CD14-positive monocyte (primary cell): Measurements from ENCODE around the gene OS9. TPM values are rescaled to one million over a fixed set of nuclear protein-coding genes. Genes with fewer than 3 reads are reported as not detected.

Experiments used
- DNase-seq, 3 donors: peaks; one replicate each; pipeline ENCODE4 v3.0.0-alpha.2; 2011 to 2022
- H2AFZ ChIP-seq: 2 replicates; pipeline ENCODE4 v1.6.0; 2012; ENCODE audit warnings: mild to moderate bottlenecking, low read depth, low read length, inconsistent platforms; ENCODE audit not compliant: insufficient read depth, poor library complexity, severe bottlenecking
- H3K27ac ChIP-seq, 2 donors: 1 replicate in 1 of 2; 2 replicates in 1 of 2; pipeline ENCODE4 v1.5.1; 2012 to 2013; ENCODE audit warnings: low read length in 2 of 2, control low read depth in 1 of 2, inconsistent platforms in 1 of 2, low read depth in 1 of 2, mild to moderate bottlenecking in 1 of 2
- H3K27me3 ChIP-seq, 2 donors: one replicate each; pipeline versions ENCODE4 v1.6.0 to v1.6.1; 2011 to 2013; ENCODE audit warnings: low read length in 2 of 2; ENCODE audit not compliant: control insufficient read depth in 2 of 2, insufficient read depth in 2 of 2
- H3K36me3 ChIP-seq, 2 donors: replicated peaks in 1 of 2; 1 replicate in 1 of 2; 2 replicates in 1 of 2; pipeline versions ENCODE4 v1.5.1 to v1.6.1; 2012 to 2013; ENCODE audit warnings: low read length in 2 of 2, control low read depth in 1 of 2, inconsistent platforms in 1 of 2, mild to moderate bottlenecking in 1 of 2; ENCODE audit not compliant: insufficient read depth in 2 of 2, control insufficient read depth in 1 of 2
- H3K4me1 ChIP-seq, 2 donors: 1 replicate in 1 of 2; 2 replicates in 1 of 2; pipeline versions ENCODE4 v1.5.1 to v1.6.1; 2012 to 2013; ENCODE audit warnings: low read length in 2 of 2, control low read depth in 1 of 2, inconsistent platforms in 1 of 2, mild to moderate bottlenecking in 1 of 2, moderate library complexity in 1 of 2; ENCODE audit not compliant: insufficient read depth in 2 of 2, control insufficient read depth in 1 of 2
- H3K4me2 ChIP-seq: replicated peaks from 2 replicates; pipeline ENCODE3; 2012; ENCODE audit warnings: low read length, moderate library complexity, mild to moderate bottlenecking; ENCODE audit not compliant: poor library complexity, severe bottlenecking; ENCODE audit errors: extremely low read depth
- H3K4me3 ChIP-seq, 3 experiments: fragments of 200-600 bp in 1 of 3; sonication (generic) in 1 of 3; replicated peaks in 1 of 3; 1 replicate in 2 of 3; 2 replicates in 1 of 3; pipeline ENCODE4 v1.5.1; 2011 to 2013; ENCODE audit warnings: low read length in 3 of 3, mild to moderate bottlenecking in 3 of 3, control low read depth in 2 of 3, low read depth in 2 of 3, inconsistent platforms in 1 of 3, moderate library complexity in 1 of 3
- H3K79me2 ChIP-seq: 2 replicates; pipeline ENCODE4 v1.6.0; 2012; ENCODE audit warnings: mild to moderate bottlenecking, control low read depth, inconsistent platforms, low read length, moderate library complexity; ENCODE audit not compliant: insufficient read depth
- H3K9ac ChIP-seq: 2 replicates; pipeline ENCODE4 v1.6.0; 2017; ENCODE audit warnings: low read length, mild to moderate bottlenecking; ENCODE audit not compliant: insufficient read depth, poor library complexity, severe bottlenecking
- H3K9me3 ChIP-seq, 2 donors: replicated peaks in 1 of 2; 1 replicate in 1 of 2; 2 replicates in 1 of 2; pipeline versions ENCODE4 v1.5.1 to v1.6.1; 2012 to 2013; ENCODE audit warnings: low read length in 2 of 2, control low read depth in 1 of 2; ENCODE audit not compliant: control insufficient read depth in 1 of 2, insufficient read depth in 1 of 2
- H4K20me1 ChIP-seq: 2 replicates; pipeline ENCODE4 v1.6.0; 2012; ENCODE audit warnings: mild to moderate bottlenecking, low read length, control low read depth, moderate library complexity; ENCODE audit not compliant: insufficient read depth
- H3K27ac Mint-ChIP-seq, 7 donors: one replicate each; pipeline ENCODE4 v1.8.0; 2020; ENCODE audit warnings: mild to moderate bottlenecking in 7 of 7, mixed read lengths in 7 of 7, moderate library complexity in 6 of 7, inconsistent platforms in 2 of 7
- H3K27me3 Mint-ChIP-seq, 3 donors: one replicate each; pipeline ENCODE4 v1.8.0; 2021 to 2022; ENCODE audit warnings: low read depth in 3 of 3, mild to moderate bottlenecking in 3 of 3, mixed read lengths in 3 of 3, moderate library complexity in 3 of 3, inconsistent platforms in 1 of 3
- H3K36me3 Mint-ChIP-seq, 2 donors: one replicate each; pipeline ENCODE4 v1.8.0; 2020; ENCODE audit warnings: mixed read lengths in 2 of 2, inconsistent platforms in 1 of 2, mild to moderate bottlenecking in 1 of 2
- H3K4me1 Mint-ChIP-seq: one replicate; pipeline ENCODE4 v1.8.0; 2020; ENCODE audit warnings: mild to moderate bottlenecking, mixed read lengths
- H3K4me3 Mint-ChIP-seq, 2 donors: one replicate each; pipeline ENCODE4 v1.8.0; 2020; ENCODE audit warnings: mild to moderate bottlenecking in 2 of 2, mixed read lengths in 2 of 2, moderate library complexity in 1 of 2
- H3K9me3 Mint-ChIP-seq, 7 donors: one replicate each; pipeline ENCODE4 v1.8.0; 2020 to 2022; ENCODE audit warnings: mixed read lengths in 7 of 7, mild to moderate bottlenecking in 6 of 7, moderate library complexity in 6 of 7, inconsistent platforms in 2 of 7
- WGBS: methylation state at CpG from one replicate; pipeline ENCODE4 v1.1.5; 2013; ENCODE audit warnings: missing lambda C conversion rate; ENCODE audit not compliant: insufficient coverage; 5-methylcytosine and 5-hydroxymethylcytosine counted together
- intact Hi-C, 2 donors: fragments of 100-400 bp; cut with micrococcal nuclease; formaldehyde crosslinking; loops; one replicate each; pipeline versions ENCODE4 v1.15.0 to v1.15.1; 2023
- polyA plus RNA-seq, 3 donors: library from polyadenylated mRNA; depleted of rRNA in 1 of 3; unstranded in 2 of 3; stranded (reverse) in 1 of 3; fragments of 300-500 nt in 2 of 3; fragments of >200 nt in 1 of 3; fragmentation: Illumina TruSeq in 2 of 3; gene quantifications; 1 replicate in 2 of 3; 2 replicates in 1 of 3; pipeline ENCODE4 v1.2.3, GENCODE V29; 2012 to 2021
- TF ChIP-seq, protein P1 (sequence below): fragments of 200-600 bp; IDR thresholded peaks from one replicate; pipeline ENCODE4 v1.8.0; 2022; ENCODE audit warnings: antibody characterized with exemption, mild to moderate bottlenecking

Gene OS9
- polyA plus RNA-seq, 3 donors: 90.9 to 484 (median 128) TPM

DNA sequence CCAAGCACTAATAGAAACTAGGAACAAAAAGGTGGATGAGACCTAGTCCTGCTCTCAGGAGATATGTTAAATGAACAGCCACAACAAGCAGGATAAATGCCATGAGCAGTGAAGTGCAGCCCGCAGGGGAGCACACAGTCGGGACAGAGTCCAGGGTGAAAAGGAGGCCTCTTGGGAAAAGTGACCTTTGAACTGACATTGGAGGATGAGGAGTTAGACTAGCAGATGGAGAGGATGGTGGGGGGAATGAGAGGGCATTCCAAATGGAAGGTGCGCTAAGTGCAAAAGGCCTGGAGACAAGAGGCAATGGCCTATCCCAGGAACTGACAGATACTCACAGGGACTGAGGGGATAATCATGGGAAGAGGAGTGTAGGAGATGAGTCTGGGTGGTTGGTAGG, 4.5 kb downstream of the OS9 start:
- H2AFZ ChIP-seq: no peak overlapping the region
- no peak overlapping the region for H3K4me3 ChIP-seq
- H3K9me3 ChIP-seq: peaks cover 5 to 6% of the 10 kb centered on the region in 2 donors
- H3K79me2 ChIP-seq: peaks cover 24% of the 10 kb centered on the region
- peaks cover 11 to 15% of the 10 kb centered on the region in 2 donors for H3K4me1 ChIP-seq
- no peak overlapping the region for H3K27ac ChIP-seq
- DNase-seq: no peak
- H3K9me3 Mint-ChIP-seq: peaks cover 5 to 7% (median 6%) of the 10 kb centered on the region in 7 donors
- H3K4me1 Mint-ChIP-seq: peaks cover 2% of the 10 kb centered on the region
- H3K27ac Mint-ChIP-seq: no peak overlapping the region
- H3K27me3 ChIP-seq: no peaks in the 10 kb centered on the region
- WGBS: 100% methylated on average over 3 of the region's 3 CpGs
- peaks cover 0 to 3% (median 0%) of the 10 kb centered on the region in 3 donors for H3K27me3 Mint-ChIP-seq
- H3K4me2 ChIP-seq: no peak overlapping the region
- intact Hi-C loops: loop anchor here in 1 of 2 donors (10.0 kb wide), 1 partner anchor 114 kb away; no protein-coding TSS in a partner anchor
- peaks cover 67 to 80% of the 10 kb centered on the region in 2 donors for H3K36me3 Mint-ChIP-seq
- peaks cover 60% of the 10 kb centered on the region for H4K20me1 ChIP-seq
- no peak overlapping the region for H3K4me3 Mint-ChIP-seq
- H3K36me3 ChIP-seq: peaks cover 50 to 85% of the 10 kb centered on the region in 2 donors
- TF ChIP-seq, protein P1, sequence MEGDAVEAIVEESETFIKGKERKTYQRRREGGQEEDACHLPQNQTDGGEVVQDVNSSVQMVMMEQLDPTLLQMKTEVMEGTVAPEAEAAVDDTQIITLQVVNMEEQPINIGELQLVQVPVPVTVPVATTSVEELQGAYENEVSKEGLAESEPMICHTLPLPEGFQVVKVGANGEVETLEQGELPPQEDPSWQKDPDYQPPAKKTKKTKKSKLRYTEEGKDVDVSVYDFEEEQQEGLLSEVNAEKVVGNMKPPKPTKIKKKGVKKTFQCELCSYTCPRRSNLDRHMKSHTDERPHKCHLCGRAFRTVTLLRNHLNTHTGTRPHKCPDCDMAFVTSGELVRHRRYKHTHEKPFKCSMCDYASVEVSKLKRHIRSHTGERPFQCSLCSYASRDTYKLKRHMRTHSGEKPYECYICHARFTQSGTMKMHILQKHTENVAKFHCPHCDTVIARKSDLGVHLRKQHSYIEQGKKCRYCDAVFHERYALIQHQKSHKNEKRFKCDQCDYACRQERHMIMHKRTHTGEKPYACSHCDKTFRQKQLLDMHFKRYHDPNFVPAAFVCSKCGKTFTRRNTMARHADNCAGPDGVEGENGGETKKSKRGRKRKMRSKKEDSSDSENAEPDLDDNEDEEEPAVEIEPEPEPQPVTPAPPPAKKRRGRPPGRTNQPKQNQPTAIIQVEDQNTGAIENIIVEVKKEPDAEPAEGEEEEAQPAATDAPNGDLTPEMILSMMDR: no peak
- no peak overlapping the region for H3K9ac ChIP-seq

DNA sequence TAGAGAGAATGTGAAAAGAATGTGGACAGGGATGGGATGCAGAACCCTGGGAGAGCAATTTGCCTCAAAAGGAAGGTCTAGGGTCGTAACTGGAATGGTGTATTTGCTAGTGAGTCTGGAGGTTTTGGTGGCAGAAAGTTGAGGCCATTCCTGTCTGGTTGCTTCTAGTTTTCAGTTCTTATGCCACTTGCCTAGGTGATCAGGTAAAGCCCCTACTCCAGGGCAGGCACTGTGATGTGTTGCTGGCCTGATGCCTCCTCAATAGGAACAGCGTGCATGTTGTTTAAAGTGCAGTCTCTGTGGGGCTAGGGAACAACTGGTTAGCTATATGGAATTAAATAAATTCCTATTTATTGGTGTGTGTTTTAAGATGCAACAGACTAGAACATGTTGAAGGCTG, 6.4 kb downstream of the OS9 start:
- peaks cover 64% of the 10 kb centered on the region for H4K20me1 ChIP-seq
- Mint-ChIP-seq H3K27ac (peak overlapping the region in 1 of 7 donors; percentile 1), H3K9me3 (peaks cover 5 to 14% (median 8%) of the 10 kb centered on the region in 7 donors), H3K36me3 (peaks cover 80 to 97% of the 10 kb centered on the region in 2 donors), H3K4me3 (no peak overlapping the region), H3K27me3 (peaks cover 0 to 3% (median 0%) of the 10 kb centered on the region in 3 donors), H3K4me1 (peaks cover 2% of the 10 kb centered on the region)
- peaks cover 0 to under 1% of the 10 kb centered on the region in 2 donors for H3K4me1 ChIP-seq
- no peak overlapping the region for H3K4me3 ChIP-seq
- H3K27ac ChIP-seq: no peak overlapping the region
- H3K9me3 ChIP-seq: peaks cover 9 to 15% of the 10 kb centered on the region in 2 donors
- DNase-seq: no peak
- H3K4me2 ChIP-seq: no peak overlapping the region
- 100% methylated on average over 1 of the region's 2 CpGs for WGBS
- H3K79me2 ChIP-seq: peaks cover 16% of the 10 kb centered on the region
- no peak overlapping the region for H2AFZ ChIP-seq
- no peak overlapping the region for H3K9ac ChIP-seq
- intact Hi-C loops: no loop called here
- no peaks in the 10 kb centered on the region for H3K27me3 ChIP-seq
- H3K36me3 ChIP-seq: peaks cover 65 to 100% of the 10 kb centered on the region in 2 donors
- TF ChIP-seq, protein P1: no peak
